Gastrocnemius medialis (tissue), 4 donors: ENCODE measurements around the gene GPR183.

ENCODE experiments used
- CTCF ChIP-seq, 5 experiments: fragments of 450-650 bp in 3 of 5; fragments of 200-600 bp in 2 of 5; sonication (generic) in 2 of 5; IDR thresholded peaks in 4 of 5; conservative IDR thresholded peaks in 1 of 5; 1 replicate in 4 of 5; 2 replicates in 1 of 5; pipeline ENCODE4 v1.5.1; 2016 to 2019; ENCODE audit warnings: antibody characterized with exemption in 5 of 5, mild to moderate bottlenecking in 3 of 5, moderate library complexity in 3 of 5
- POLR2A ChIP-seq, 2 donors: fragments of 450-650 bp; IDR thresholded peaks; one replicate each; pipeline ENCODE4 v1.6.1; 2017; ENCODE audit warnings: antibody characterized with exemption in 2 of 2, mild to moderate bottlenecking in 2 of 2, moderate library complexity in 2 of 2

DNA sequence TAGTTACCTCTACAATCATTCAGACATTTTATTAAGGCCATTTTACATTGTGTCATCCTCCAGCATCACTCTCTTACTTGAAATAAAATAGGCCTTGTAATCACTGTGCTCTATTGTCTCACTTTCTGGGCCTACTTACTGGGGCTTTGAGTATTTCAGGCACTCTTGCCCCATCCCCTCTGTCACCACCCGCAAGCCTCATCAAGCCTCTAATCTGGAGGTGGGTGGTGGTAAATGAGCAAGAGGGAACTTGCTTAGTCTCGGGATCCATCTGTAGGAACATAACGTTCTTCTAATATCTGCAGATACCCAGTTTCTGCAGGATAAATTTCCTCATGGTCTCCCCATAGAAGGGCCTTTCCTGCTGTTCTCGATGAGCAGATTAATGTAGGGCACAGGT is 29.6 kb downstream of the GPR183 start:
- TF ChIP-seq POLR2A (IDR thresholded peaks at IDR 0.05) (no peak), CTCF (IDR thresholded peaks at IDR 0.05 in 4 of 5, conservative IDR thresholded peaks at IDR 0.05 in 1 of 5) (no peak)
